ENCODE measurements around the gene ALDH1L2.
"Not testable (repeated sequence)": the region's sequence is repeated elsewhere in the genome, so short reads cannot be mapped to it uniquely, and the experiment has no call there.

The ALDH1L2 gene

GRCh38 chr12:105102673-105103072, 18.4 kb upstream of the ALDH1L2 start:
- Histone ChIP-seq H3K4me3 (ENCODE audit: low read depth, low read length) (no peak overlapping the region), H3K27ac (no peak overlapping the region), H3K36me3 (no peaks in the 10 kb centered on the region), H3K27me3 (ENCODE audit: insufficient read depth, low read depth, severe bottlenecking) (peaks cover 37% of the 10 kb centered on the region), H3K9me3 (ENCODE audit: severe bottlenecking) (no peaks in the 10 kb centered on the region)
- no peak for TF ChIP-seq CTCF (IDR thresholded peaks at IDR 0.05; ENCODE audit: low read depth, low read length)
- DNase-seq: no peak

- H3K4me3 ChIP-seq (ENCODE audit: low read depth, low read length): no peak overlapping the region
- H3K9me3 ChIP-seq (ENCODE audit: severe bottlenecking): no peaks in the 10 kb centered on the region
- H3K27me3 ChIP-seq (ENCODE audit: insufficient read depth, low read depth, severe bottlenecking): peaks cover 27% of the 10 kb centered on the region
- no peak overlapping the region for H3K27ac ChIP-seq
- no peaks in the 10 kb centered on the region for H3K36me3 ChIP-seq
- DNase-seq: no peak
- no peak for TF ChIP-seq CTCF (IDR thresholded peaks at IDR 0.05; ENCODE audit: low read depth, low read length)
Observed at GRCh38 chr12:105100998-105101397, 16.7 kb upstream of the ALDH1L2 start.

- no peak for DNase-seq
- H3K4me3 ChIP-seq (ENCODE audit: low read depth, low read length): no peak overlapping the region
- TF ChIP-seq CTCF (IDR thresholded peaks at IDR 0.05; ENCODE audit: low read depth, low read length): no peak
- peaks cover 23% of the 10 kb centered on the region for H3K27me3 ChIP-seq (ENCODE audit: insufficient read depth, low read depth, severe bottlenecking)
- H3K9me3 ChIP-seq (ENCODE audit: severe bottlenecking): no peaks in the 10 kb centered on the region
- H3K36me3 ChIP-seq: no peaks in the 10 kb centered on the region
- H3K27ac ChIP-seq: no peak overlapping the region
Observed at GRCh38 chr12:105100207-105100985, 16.1 kb upstream of the ALDH1L2 start.

- Histone ChIP-seq H3K36me3 (no peaks in the 10 kb centered on the region), H3K27ac (no peak overlapping the region), H3K27me3 (ENCODE audit: insufficient read depth, low read depth, severe bottlenecking) (peaks cover 20% of the 10 kb centered on the region), H3K9me3 (ENCODE audit: severe bottlenecking) (peaks cover 7% of the 10 kb centered on the region), H3K4me3 (ENCODE audit: low read depth, low read length) (no peak overlapping the region)
- no peak for TF ChIP-seq CTCF (IDR thresholded peaks at IDR 0.05; ENCODE audit: low read depth, low read length)
- DNase-seq: no peak
Observed at GRCh38 chr12:105099356-105099755, 15.1 kb upstream of the ALDH1L2 start.

- H3K36me3 ChIP-seq; H3K27ac ChIP-seq; H3K4me3 ChIP-seq (ENCODE audit: low read depth, low read length); DNase-seq; H3K9me3 ChIP-seq (ENCODE audit: severe bottlenecking); H3K27me3 ChIP-seq (ENCODE audit: insufficient read depth, low read depth, severe bottlenecking): not testable (repeated sequence)
Observed at GRCh38 chr12:105095338-105095737, 11.1 kb upstream of the ALDH1L2 start.

GRCh38 chr12:105092336-105092735, 8.1 kb upstream of the ALDH1L2 start:
- Histone ChIP-seq H3K27me3 (ENCODE audit: insufficient read depth, low read depth, severe bottlenecking) (no peaks in the 10 kb centered on the region), H3K4me3 (ENCODE audit: low read depth, low read length) (no peak overlapping the region), H3K27ac (no peak overlapping the region), H3K36me3 (no peaks in the 10 kb centered on the region), H3K9me3 (ENCODE audit: severe bottlenecking) (peaks cover 7% of the 10 kb centered on the region)
- DNase-seq: no peak
- no peak for TF ChIP-seq CTCF (IDR thresholded peaks at IDR 0.05; ENCODE audit: low read depth, low read length)
